Measurements from ENCODE around the gene RPS27. TPM values are rescaled to one million over a fixed set of nuclear protein-coding genes. Genes with fewer than 3 reads are reported as not detected.

RPS27 gene
- total and polyA plus RNA-seq, 2 of the 13 experiments (the other 11 are each of a cell fraction or from before 2014, with no cell fraction given): 3,737 to 9,964 TPM

DNA sequence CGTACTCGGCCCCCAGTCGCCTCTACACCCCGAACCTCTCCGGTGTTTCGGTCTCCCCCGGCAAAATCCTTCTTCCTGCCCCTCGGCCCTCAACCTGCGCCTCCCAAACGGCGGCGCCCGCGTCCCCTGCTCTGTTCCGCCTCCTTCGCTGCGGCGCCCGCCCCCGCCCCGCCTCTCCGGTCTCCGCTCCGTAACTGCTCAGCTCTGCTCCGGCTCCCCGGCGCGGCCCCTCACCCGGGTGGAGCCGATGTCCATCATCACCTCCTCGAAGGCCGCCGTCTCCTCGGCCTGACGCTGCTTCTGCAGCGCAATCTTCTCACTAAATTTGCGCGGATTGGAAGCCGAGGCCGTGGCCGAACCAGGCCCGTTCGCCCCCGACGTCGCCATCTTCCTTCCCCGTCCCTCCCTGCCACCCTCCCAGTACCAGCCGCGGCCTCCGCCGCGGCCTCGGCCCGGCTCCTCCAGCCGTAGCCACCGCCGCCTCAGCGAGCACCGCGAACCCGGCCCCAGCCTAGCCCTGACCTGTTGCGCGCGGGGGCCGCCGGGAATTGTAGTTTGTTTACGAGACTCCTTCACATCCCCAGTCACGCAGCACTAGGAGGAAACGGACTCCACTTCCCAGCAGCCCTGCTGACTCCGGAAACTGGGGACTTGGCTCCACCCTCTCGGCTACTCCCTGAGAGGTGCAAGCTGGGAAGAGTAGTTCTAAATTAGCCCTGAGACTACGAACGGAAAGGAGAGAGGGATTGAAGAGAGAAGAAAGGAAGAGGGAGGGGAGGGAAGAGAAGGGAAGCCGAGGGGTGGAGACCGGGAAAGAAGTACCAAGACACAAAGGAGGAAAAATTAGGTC, 32.2 kb upstream of the RPS27 start, which contains the start of gene CRTC2 (continued):
- TF ChIP-seq, protein P1, sequence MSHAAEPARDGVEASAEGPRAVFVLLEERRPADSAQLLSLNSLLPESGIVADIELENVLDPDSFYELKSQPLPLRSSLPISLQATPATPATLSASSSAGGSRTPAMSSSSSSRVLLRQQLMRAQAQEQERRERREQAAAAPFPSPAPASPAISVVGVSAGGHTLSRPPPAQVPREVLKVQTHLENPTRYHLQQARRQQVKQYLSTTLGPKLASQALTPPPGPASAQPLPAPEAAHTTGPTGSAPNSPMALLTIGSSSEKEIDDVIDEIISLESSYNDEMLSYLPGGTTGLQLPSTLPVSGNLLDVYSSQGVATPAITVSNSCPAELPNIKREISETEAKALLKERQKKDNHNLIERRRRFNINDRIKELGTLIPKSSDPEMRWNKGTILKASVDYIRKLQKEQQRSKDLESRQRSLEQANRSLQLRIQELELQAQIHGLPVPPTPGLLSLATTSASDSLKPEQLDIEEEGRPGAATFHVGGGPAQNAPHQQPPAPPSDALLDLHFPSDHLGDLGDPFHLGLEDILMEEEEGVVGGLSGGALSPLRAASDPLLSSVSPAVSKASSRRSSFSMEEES (CRISPR knock-in tag; IDR thresholded peaks at IDR 0.05): no peak
- TF ChIP-seq ZNF12 (CRISPR knock-in tag; IDR thresholded peaks at IDR 0.05) (no peak), SMAD9 (CRISPR knock-in tag; IDR thresholded peaks at IDR 0.05) (no peak), HDAC6 (IDR thresholded peaks at IDR 0.05; ENCODE audit: low read depth, low read length) (no peak), ZBTB1 (CRISPR knock-in tag; IDR thresholded peaks at IDR 0.05; ENCODE audit: borderline replicate concordance) (no peak), POLR2AphosphoS5 (IDR thresholded peaks at IDR 0.05; ENCODE audit: low read depth, low read length) (peak; percentile 71), ZNF235 (CRISPR knock-in tag; IDR thresholded peaks at IDR 0.05; ENCODE audit: borderline replicate concordance) (peak; percentile 60; the same call in 1 of the 2 replicates), ZNF292 (CRISPR knock-in tag; IDR thresholded peaks at IDR 0.05; ENCODE audit: borderline replicate concordance, low read depth) (no peak), GATAD2A (CRISPR knock-in tag; IDR thresholded peaks at IDR 0.05) (no peak), POLR2AphosphoS2 (IDR thresholded peaks at IDR 0.05; ENCODE audit: low read depth, low read length) (no peak)
- TF ChIP-seq, protein P2, sequence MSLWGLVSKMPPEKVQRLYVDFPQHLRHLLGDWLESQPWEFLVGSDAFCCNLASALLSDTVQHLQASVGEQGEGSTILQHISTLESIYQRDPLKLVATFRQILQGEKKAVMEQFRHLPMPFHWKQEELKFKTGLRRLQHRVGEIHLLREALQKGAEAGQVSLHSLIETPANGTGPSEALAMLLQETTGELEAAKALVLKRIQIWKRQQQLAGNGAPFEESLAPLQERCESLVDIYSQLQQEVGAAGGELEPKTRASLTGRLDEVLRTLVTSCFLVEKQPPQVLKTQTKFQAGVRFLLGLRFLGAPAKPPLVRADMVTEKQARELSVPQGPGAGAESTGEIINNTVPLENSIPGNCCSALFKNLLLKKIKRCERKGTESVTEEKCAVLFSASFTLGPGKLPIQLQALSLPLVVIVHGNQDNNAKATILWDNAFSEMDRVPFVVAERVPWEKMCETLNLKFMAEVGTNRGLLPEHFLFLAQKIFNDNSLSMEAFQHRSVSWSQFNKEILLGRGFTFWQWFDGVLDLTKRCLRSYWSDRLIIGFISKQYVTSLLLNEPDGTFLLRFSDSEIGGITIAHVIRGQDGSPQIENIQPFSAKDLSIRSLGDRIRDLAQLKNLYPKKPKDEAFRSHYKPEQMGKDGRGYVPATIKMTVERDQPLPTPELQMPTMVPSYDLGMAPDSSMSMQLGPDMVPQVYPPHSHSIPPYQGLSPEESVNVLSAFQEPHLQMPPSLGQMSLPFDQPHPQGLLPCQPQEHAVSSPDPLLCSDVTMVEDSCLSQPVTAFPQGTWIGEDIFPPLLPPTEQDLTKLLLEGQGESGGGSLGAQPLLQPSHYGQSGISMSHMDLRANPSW (CRISPR knock-in tag; IDR thresholded peaks at IDR 0.05; ENCODE audit: borderline replicate concordance): no peak
- TF ChIP-seq, protein P3, sequence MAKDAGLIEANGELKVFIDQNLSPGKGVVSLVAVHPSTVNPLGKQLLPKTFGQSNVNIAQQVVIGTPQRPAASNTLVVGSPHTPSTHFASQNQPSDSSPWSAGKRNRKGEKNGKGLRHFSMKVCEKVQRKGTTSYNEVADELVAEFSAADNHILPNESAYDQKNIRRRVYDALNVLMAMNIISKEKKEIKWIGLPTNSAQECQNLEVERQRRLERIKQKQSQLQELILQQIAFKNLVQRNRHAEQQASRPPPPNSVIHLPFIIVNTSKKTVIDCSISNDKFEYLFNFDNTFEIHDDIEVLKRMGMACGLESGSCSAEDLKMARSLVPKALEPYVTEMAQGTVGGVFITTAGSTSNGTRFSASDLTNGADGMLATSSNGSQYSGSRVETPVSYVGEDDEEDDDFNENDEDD (CRISPR knock-in tag; IDR thresholded peaks at IDR 0.05; ENCODE audit: borderline replicate concordance): no peak
